ENCODE results near the gene PEX19.

Gene PEX19

DNA sequence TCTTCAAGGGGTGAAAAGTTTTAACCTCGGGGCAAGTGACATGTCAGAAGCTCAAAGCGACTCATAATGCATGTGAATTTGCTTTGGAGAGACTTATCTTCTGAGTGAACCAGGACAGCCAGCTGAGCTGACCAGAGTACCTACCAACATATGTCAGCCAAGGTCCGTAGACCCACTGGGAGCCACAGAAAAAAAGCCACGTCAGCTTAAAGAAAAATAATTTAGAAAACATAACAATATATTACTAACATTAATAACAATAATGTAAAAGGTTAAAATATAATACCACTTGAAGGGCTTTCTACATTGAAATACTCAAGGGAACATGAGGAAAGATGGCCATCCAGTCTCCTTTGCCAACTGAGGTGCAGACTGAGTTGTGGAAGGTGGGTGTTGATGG lies 6.9 kb downstream of the PEX19 start:
- Histone ChIP-seq H2BK12ac (ENCODE audit: low read length) (no peak overlapping the region), H4K8ac (ENCODE audit: low read depth, low read length) (no peak overlapping the region), H3K18ac (ENCODE audit: low read length) (no peak overlapping the region), H3K79me1 (ENCODE audit: low read length) (no peaks in the 10 kb centered on the region), H2BK5ac (ENCODE audit: low read depth, low read length, poor library complexity) (no peak overlapping the region), H3K9ac (ENCODE audit: low read length) (no peak overlapping the region), H3K23ac (ENCODE audit: low read length) (no peak overlapping the region), H3K4me1 (ENCODE audit: control insufficient read depth in 1 of 2, insufficient read depth in 2 of 2, low read length in 2 of 2) (no peaks in the 10 kb centered on the region), H4K12ac (ENCODE audit: low read depth, low read length) (no peak overlapping the region), H3K27ac (ENCODE audit: low read depth, low read length) (no peak overlapping the region), H3K4ac (ENCODE audit: low read depth, low read length) (no peak overlapping the region), H3K9me3 (ENCODE audit: insufficient read depth, low read depth, low read length) (no peaks in the 10 kb centered on the region), H2AFZ (ENCODE audit: insufficient read depth, low read length, poor library complexity) (no peak overlapping the region), H3K4me3 (ENCODE audit: low read depth, low read length) (no peak overlapping the region), H2AK5ac (ENCODE audit: low read length) (no peak overlapping the region), H4K91ac (ENCODE audit: low read depth, low read length) (no peak overlapping the region), H3K4me2 (ENCODE audit: low read length) (no peak overlapping the region), H3K79me2 (ENCODE audit: control insufficient read depth, insufficient read depth, low read length, poor library complexity) (no peaks in the 10 kb centered on the region), H3K14ac (ENCODE audit: low read length) (no peak overlapping the region), H3K36me3 (ENCODE audit: control insufficient read depth in 1 of 2, insufficient read depth in 2 of 2, low read length in 2 of 2) (peaks cover 22 to 51% of the 10 kb centered on the region in 2 experiments), H2BK120ac (ENCODE audit: insufficient read depth, low read length, poor library complexity) (no peak overlapping the region), H3K27me3 (ENCODE audit: insufficient read depth, low read length) (no peaks in the 10 kb centered on the region)
- no CpG with 5 or more reads among the region's 4 CpGs for WGBS (ENCODE audit: extremely low coverage, insufficient coverage, insufficient read length)
- DNase-seq: no peak

DNA sequence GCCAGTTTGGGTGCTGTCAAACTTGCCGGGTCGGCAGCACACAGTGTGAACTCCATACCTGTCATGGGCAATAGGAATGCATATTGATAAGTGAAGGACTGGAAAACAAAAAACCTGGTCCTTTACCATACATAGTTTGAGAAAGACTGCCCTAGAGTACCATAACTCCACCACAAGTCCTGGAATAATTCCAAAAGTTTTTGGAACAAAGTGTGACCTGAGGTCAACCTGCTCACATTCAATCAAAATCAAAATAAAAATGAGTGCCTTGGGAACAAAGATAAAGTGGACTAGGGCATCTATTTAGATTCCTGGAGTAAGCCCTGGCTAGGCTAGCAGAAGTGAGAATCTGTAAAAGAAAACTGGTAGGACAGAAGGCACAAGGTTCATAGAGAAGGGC lies 7.6 kb downstream of the PEX19 start:
- Histone ChIP-seq H3K4me2 (ENCODE audit: low read length) (no peak overlapping the region), H3K36me3 (ENCODE audit: control insufficient read depth in 1 of 2, insufficient read depth in 2 of 2, low read length in 2 of 2) (peaks cover 22 to 49% of the 10 kb centered on the region in 2 experiments), H3K27ac (ENCODE audit: low read depth, low read length) (no peak overlapping the region), H3K4me3 (ENCODE audit: low read depth, low read length) (no peak overlapping the region), H3K79me1 (ENCODE audit: low read length) (no peaks in the 10 kb centered on the region), H2BK5ac (ENCODE audit: low read depth, low read length, poor library complexity) (no peak overlapping the region), H2BK12ac (ENCODE audit: low read length) (no peak overlapping the region), H4K91ac (ENCODE audit: low read depth, low read length) (no peak overlapping the region), H4K12ac (ENCODE audit: low read depth, low read length) (no peak overlapping the region), H3K27me3 (ENCODE audit: insufficient read depth, low read length) (no peaks in the 10 kb centered on the region), H4K8ac (ENCODE audit: low read depth, low read length) (no peak overlapping the region), H3K4ac (ENCODE audit: low read depth, low read length) (no peak overlapping the region), H3K9ac (ENCODE audit: low read length) (no peak overlapping the region), H2AK5ac (ENCODE audit: low read length) (no peak overlapping the region), H3K9me3 (ENCODE audit: insufficient read depth, low read depth, low read length) (no peaks in the 10 kb centered on the region), H3K18ac (ENCODE audit: low read length) (no peak overlapping the region), H2BK120ac (ENCODE audit: insufficient read depth, low read length, poor library complexity) (no peak overlapping the region), H2AFZ (ENCODE audit: insufficient read depth, low read length, poor library complexity) (no peak overlapping the region), H3K4me1 (ENCODE audit: control insufficient read depth in 1 of 2, insufficient read depth in 2 of 2, low read length in 2 of 2) (no peaks in the 10 kb centered on the region), H3K14ac (ENCODE audit: low read length) (no peak overlapping the region), H3K23ac (ENCODE audit: low read length) (no peak overlapping the region), H3K79me2 (ENCODE audit: control insufficient read depth, insufficient read depth, low read length, poor library complexity) (no peaks in the 10 kb centered on the region)
- WGBS (ENCODE audit: extremely low coverage, insufficient coverage, insufficient read length): no CpG with 5 or more reads among the region's 2 CpGs
- no peak for DNase-seq

DNA sequence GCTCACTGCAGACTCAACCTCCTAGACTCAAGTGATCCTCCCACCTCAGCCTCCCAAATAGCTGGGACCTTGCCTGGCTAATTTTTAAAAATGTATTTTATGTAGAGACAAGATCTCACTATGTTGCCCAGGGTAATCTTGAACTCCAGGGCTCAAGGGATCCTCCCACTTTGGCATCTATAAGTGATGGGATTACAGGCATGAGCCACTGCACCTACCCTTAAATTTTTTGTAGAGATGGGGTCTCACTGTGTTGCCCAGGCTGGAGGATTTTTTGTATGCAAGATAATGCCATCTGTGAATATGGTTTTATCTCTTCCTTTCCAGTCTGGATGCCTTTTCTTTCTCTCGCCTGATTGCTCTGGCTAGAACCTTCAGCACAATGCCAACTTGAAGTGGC lies 13.9 kb downstream of the PEX19 start:
- no peak overlapping the region for H4K12ac ChIP-seq (ENCODE audit: low read depth, low read length)
- H2BK5ac ChIP-seq (ENCODE audit: low read depth, low read length, poor library complexity): no peak overlapping the region
- no peaks in the 10 kb centered on the region for H3K79me2 ChIP-seq (ENCODE audit: control insufficient read depth, insufficient read depth, low read length, poor library complexity)
- H4K8ac ChIP-seq (ENCODE audit: low read depth, low read length): no peak overlapping the region
- no peaks in the 10 kb centered on the region for H3K79me1 ChIP-seq (ENCODE audit: low read length)
- no peaks in the 10 kb centered on the region for H3K27me3 ChIP-seq (ENCODE audit: insufficient read depth, low read length)
- no peak overlapping the region for H4K91ac ChIP-seq (ENCODE audit: low read depth, low read length)
- no peak overlapping the region for H2BK12ac ChIP-seq (ENCODE audit: low read length)
- no peak overlapping the region for H2BK120ac ChIP-seq (ENCODE audit: insufficient read depth, low read length, poor library complexity)
- H3K4me3 ChIP-seq (ENCODE audit: low read depth, low read length): no peak overlapping the region
- H3K4me2 ChIP-seq (ENCODE audit: low read length): no peak overlapping the region
- no peak overlapping the region for H2AFZ ChIP-seq (ENCODE audit: insufficient read depth, low read length, poor library complexity)
- no peak overlapping the region for H2AK5ac ChIP-seq (ENCODE audit: low read length)
- WGBS (ENCODE audit: extremely low coverage, insufficient coverage, insufficient read length): no CpG with 5 or more reads among the region's 1 CpG
- no peaks in the 10 kb centered on the region for H3K36me3 ChIP-seq (ENCODE audit: control insufficient read depth in 1 of 2, insufficient read depth in 2 of 2, low read length in 2 of 2)
- H3K23ac ChIP-seq (ENCODE audit: low read length): no peak overlapping the region
- no peak overlapping the region for H3K4ac ChIP-seq (ENCODE audit: low read depth, low read length)
- no peak overlapping the region for H3K14ac ChIP-seq (ENCODE audit: low read length)
- no peak overlapping the region for H3K18ac ChIP-seq (ENCODE audit: low read length)
- H3K9me3 ChIP-seq (ENCODE audit: insufficient read depth, low read depth, low read length): no peaks in the 10 kb centered on the region
- no peak overlapping the region for H3K27ac ChIP-seq (ENCODE audit: low read depth, low read length)
- DNase-seq: no peak
- H3K4me1 ChIP-seq (ENCODE audit: control insufficient read depth in 1 of 2, insufficient read depth in 2 of 2, low read length in 2 of 2): no peaks in the 10 kb centered on the region
- peak overlapping the region; percentile 74 for H3K9ac ChIP-seq (ENCODE audit: low read length)

DNA sequence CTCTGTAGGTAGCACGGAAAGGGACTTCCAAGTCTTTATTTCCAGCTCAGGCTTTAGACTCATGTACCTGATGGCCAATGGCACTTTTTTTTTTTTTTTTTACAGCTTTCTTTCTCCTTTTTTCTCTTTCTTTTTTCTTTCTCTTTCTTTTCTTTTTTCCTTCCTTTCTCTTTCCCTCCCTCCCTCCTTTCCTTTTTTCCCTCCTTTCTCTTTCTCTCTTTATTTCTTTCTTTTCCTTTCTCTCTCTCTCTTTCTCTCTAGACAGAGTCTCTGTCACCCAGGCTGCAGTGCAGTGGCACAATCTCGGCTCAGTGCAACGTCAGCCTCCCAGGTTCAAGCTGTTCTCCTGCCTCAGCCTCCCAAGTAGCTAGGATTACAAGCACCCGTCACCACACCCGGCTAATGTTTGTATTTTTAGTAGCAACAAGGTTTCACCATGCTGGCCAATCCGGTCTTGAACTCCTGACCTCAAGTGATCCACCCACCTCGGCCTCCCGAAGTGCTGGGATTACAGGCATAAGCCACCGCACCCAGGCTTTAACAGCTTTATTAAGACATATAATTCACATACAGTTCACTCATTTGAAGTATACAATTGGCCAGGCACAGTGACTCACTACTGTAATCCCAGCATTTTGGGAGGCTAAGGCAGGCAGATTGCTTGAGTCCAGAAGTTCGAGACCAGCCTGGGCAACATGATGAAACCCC lies 17.5 kb downstream of the PEX19 start:
- Histone ChIP-seq H3K4me1 (ENCODE audit: control insufficient read depth in 1 of 2, insufficient read depth in 2 of 2, low read length in 2 of 2) (no peaks in the 10 kb centered on the region), H4K12ac (ENCODE audit: low read depth, low read length) (no peak overlapping the region), H3K4me2 (ENCODE audit: low read length) (no peak overlapping the region), H3K27me3 (ENCODE audit: insufficient read depth, low read length) (no peaks in the 10 kb centered on the region), H3K36me3 (ENCODE audit: control insufficient read depth in 1 of 2, insufficient read depth in 2 of 2, low read length in 2 of 2) (no peaks in the 10 kb centered on the region), H4K8ac (ENCODE audit: low read depth, low read length) (no peak overlapping the region), H2BK120ac (ENCODE audit: insufficient read depth, low read length, poor library complexity) (no peak overlapping the region), H3K79me2 (ENCODE audit: control insufficient read depth, insufficient read depth, low read length, poor library complexity) (no peaks in the 10 kb centered on the region), H3K23ac (ENCODE audit: low read length) (no peak overlapping the region), H3K27ac (ENCODE audit: low read depth, low read length) (no peak overlapping the region), H3K14ac (ENCODE audit: low read length) (no peak overlapping the region), H3K9me3 (ENCODE audit: insufficient read depth, low read depth, low read length) (no peaks in the 10 kb centered on the region), H3K4me3 (ENCODE audit: low read depth, low read length) (no peak overlapping the region), H2AFZ (ENCODE audit: insufficient read depth, low read length, poor library complexity) (no peak overlapping the region), H3K18ac (ENCODE audit: low read length) (no peak overlapping the region), H4K91ac (ENCODE audit: low read depth, low read length) (no peak overlapping the region), H3K79me1 (ENCODE audit: low read length) (peaks cover 4% of the 10 kb centered on the region), H3K4ac (ENCODE audit: low read depth, low read length) (no peak overlapping the region), H2BK5ac (ENCODE audit: low read depth, low read length, poor library complexity) (no peak overlapping the region), H2BK12ac (ENCODE audit: low read length) (no peak overlapping the region), H2AK5ac (ENCODE audit: low read length) (no peak overlapping the region), H3K9ac (ENCODE audit: low read length) (no peak overlapping the region)
- peak; percentile 7 to 33 for DNase-seq
- WGBS (ENCODE audit: extremely low coverage, insufficient coverage, insufficient read length): no CpG with 5 or more reads among the region's 10 CpGs
